ENCODE measurements around the gene KATNB1.

DNA sequence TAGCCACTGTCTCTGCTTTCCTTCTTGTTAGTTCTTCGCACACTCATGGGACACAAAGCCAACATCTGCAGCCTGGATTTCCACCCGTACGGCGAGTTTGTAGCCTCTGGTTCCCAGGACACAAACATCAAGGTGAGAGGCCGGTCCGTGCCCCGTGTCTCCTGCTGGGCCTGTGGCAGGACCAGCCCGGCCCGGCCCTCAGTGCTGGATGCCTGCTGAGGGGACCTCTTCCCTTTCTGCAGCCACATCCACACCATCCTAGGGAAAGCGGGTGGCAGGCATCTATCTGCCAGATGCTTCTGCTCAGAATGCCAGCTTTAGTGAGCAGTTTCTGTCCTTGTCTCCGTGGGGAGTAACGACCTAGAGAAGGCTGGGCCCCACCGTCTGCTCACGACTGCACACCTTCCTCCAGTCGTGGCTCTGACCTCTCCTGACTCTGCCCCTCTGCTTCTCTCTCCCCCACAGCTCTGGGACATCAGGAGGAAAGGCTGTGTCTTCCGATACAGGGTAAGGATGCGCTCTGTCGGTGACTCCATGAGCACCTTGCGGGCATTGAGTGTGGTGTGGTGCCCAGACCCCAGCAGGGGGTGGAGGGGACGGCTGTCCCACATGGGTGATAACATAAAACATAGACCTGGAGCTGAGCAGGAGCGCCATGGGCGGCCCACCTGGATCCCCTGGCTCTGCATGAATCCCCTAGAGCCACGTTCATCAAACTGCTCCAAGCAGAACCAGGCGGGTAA, 15.4 kb downstream of the KATNB1 start:
- TF ChIP-seq, protein P1, sequence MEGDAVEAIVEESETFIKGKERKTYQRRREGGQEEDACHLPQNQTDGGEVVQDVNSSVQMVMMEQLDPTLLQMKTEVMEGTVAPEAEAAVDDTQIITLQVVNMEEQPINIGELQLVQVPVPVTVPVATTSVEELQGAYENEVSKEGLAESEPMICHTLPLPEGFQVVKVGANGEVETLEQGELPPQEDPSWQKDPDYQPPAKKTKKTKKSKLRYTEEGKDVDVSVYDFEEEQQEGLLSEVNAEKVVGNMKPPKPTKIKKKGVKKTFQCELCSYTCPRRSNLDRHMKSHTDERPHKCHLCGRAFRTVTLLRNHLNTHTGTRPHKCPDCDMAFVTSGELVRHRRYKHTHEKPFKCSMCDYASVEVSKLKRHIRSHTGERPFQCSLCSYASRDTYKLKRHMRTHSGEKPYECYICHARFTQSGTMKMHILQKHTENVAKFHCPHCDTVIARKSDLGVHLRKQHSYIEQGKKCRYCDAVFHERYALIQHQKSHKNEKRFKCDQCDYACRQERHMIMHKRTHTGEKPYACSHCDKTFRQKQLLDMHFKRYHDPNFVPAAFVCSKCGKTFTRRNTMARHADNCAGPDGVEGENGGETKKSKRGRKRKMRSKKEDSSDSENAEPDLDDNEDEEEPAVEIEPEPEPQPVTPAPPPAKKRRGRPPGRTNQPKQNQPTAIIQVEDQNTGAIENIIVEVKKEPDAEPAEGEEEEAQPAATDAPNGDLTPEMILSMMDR (conservative IDR thresholded peaks at IDR 0.05) = no peak
- TF ChIP-seq ZFX (IDR thresholded peaks at IDR 0.05) = no peak
